ENCODE results near the gene ZBTB16.

Gene ZBTB16

GRCh38 chr11:114282488-114282887, 223.0 kb downstream of the ZBTB16 start:
- no peak for DNase-seq (ENCODE audit: low spot score)

- no peak for DNase-seq (ENCODE audit: low spot score)
These were observed 223.9 kb downstream of the ZBTB16 start for GRCh38 chr11:114283422-114283821.

- no peak for DNase-seq (ENCODE audit: low spot score)
These were observed 224.5 kb downstream of the ZBTB16 start for GRCh38 chr11:114284021-114284420.

- DNase-seq (ENCODE audit: low spot score), result no peak
These were observed 225.4 kb downstream of the ZBTB16 start for GRCh38 chr11:114284914-114285313.

- DNase-seq (ENCODE audit: low spot score), result no peak
These were observed 226.1 kb downstream of the ZBTB16 start for GRCh38 chr11:114285599-114285998.

- DNase-seq (ENCODE audit: low spot score), result no peak
These were observed 226.7 kb downstream of the ZBTB16 start for GRCh38 chr11:114286229-114286628.

GRCh38 chr11:114287154-114287553, 227.6 kb downstream of the ZBTB16 start:
- DNase-seq (ENCODE audit: low spot score), result no peak

GRCh38 chr11:114288136-114288535, 228.6 kb downstream of the ZBTB16 start:
- DNase-seq (ENCODE audit: low spot score), result no peak

- DNase-seq (ENCODE audit: low spot score), result no peak
These were observed 230.3 kb downstream of the ZBTB16 start for GRCh38 chr11:114289779-114290178.

- DNase-seq (ENCODE audit: low spot score), result no peak
These were observed 231.2 kb downstream of the ZBTB16 start for GRCh38 chr11:114290503-114291235.

- DNase-seq (ENCODE audit: low spot score), result no peak
These were observed 231.9 kb downstream of the ZBTB16 start for GRCh38 chr11:114291381-114291780.

GRCh38 chr11:114291842-114292680, 232.6 kb downstream of the ZBTB16 start:
- DNase-seq (ENCODE audit: low spot score), result no peak

- DNase-seq (ENCODE audit: low spot score), result no peak
These were observed 233.7 kb downstream of the ZBTB16 start for GRCh38 chr11:114293201-114293711.

GRCh38 chr11:114295676-114296604, 236.4 kb downstream of the ZBTB16 start, which contains the start of gene NNMT:
NNMT (plus strand) TSS chr11:114296399; CDS start chr11:114296557, 158 bp downstream.
- no peak for DNase-seq (ENCODE audit: low spot score)

- no peak for DNase-seq (ENCODE audit: low spot score)
These were observed 237.3 kb downstream of the ZBTB16 start for GRCh38 chr11:114296605-114297372.

- DNase-seq (ENCODE audit: low spot score), result no peak
These were observed 238.5 kb downstream of the ZBTB16 start for GRCh38 chr11:114297806-114298709.

GRCh38 chr11:114298710-114299109, 239.2 kb downstream of the ZBTB16 start:
- DNase-seq (ENCODE audit: low spot score), result no peak
